Endodermal cell (in vitro differentiated cells): ENCODE measurements around the gene ZNF76. TPM values are rescaled to one million over a fixed set of nuclear protein-coding genes. Genes with fewer than 3 reads are reported as not detected.

Source experiments
- DNase-seq: peaks from one replicate; pipeline ENCODE4 v3.0.0-alpha.2; 2017
- H3K27ac ChIP-seq: 2 replicates; pipeline ENCODE4 v1.5.1; 2013; ENCODE audit warnings: mild to moderate bottlenecking, low read depth, low read length, moderate library complexity
- H3K27me3 ChIP-seq: 2 replicates; pipeline ENCODE4 v1.6.1; 2013; ENCODE audit warnings: mild to moderate bottlenecking, low read length, moderate library complexity; ENCODE audit not compliant: insufficient read depth, control insufficient read depth, poor library complexity, severe bottlenecking
- H3K36me3 ChIP-seq: 2 replicates; pipeline ENCODE4 v1.7.0; 2013; ENCODE audit warnings: mild to moderate bottlenecking, low read length, moderate library complexity; ENCODE audit not compliant: control insufficient read depth, insufficient read depth
- H3K4me1 ChIP-seq: one replicate; pipeline ENCODE4 v1.7.0; 2013; ENCODE audit warnings: low read length; ENCODE audit not compliant: control insufficient read depth, insufficient read depth
- H3K4me3 ChIP-seq: 2 replicates; pipeline ENCODE4 v1.5.1; 2013; ENCODE audit warnings: mild to moderate bottlenecking, low read length, moderate library complexity
- H3K9ac ChIP-seq: 2 replicates; pipeline ENCODE4 v1.6.1; 2013; ENCODE audit warnings: mild to moderate bottlenecking, low read length, moderate library complexity; ENCODE audit not compliant: poor library complexity, severe bottlenecking; ENCODE audit errors: extremely low read depth
- H3K9me3 ChIP-seq: 2 replicates; pipeline ENCODE4 v1.6.1; 2013; ENCODE audit warnings: mild to moderate bottlenecking, low read length, moderate library complexity; ENCODE audit not compliant: control insufficient read depth
- H3K27ac Mint-ChIP-seq: 2 replicates; pipeline ENCODE4 v1.8.0; 2020; ENCODE audit warnings: mixed read lengths
- H3K27me3 Mint-ChIP-seq: 2 replicates; pipeline ENCODE4 v1.8.0; 2021; ENCODE audit warnings: mild to moderate bottlenecking, mixed read lengths; ENCODE audit not compliant: insufficient read depth
- H3K36me3 Mint-ChIP-seq: 2 replicates; pipeline ENCODE4 v1.8.0; 2020; ENCODE audit warnings: low read depth, mixed read lengths
- H3K4me1 Mint-ChIP-seq: 2 replicates; pipeline ENCODE4 v1.8.0; 2020; ENCODE audit warnings: mixed read lengths
- H3K4me3 Mint-ChIP-seq: 2 replicates; pipeline ENCODE4 v1.8.0; 2020; ENCODE audit warnings: mild to moderate bottlenecking, moderate library complexity, mixed read lengths
- H3K9me3 Mint-ChIP-seq: 2 replicates; pipeline ENCODE4 v1.8.0; 2020; ENCODE audit warnings: mild to moderate bottlenecking, mixed read lengths
- WGBS, 2 experiments: methylation state at CpG; one replicate each; pipeline versions ENCODE4 v1.1.5 to v1.1.7; 2013; ENCODE audit warnings: missing lambda C conversion rate in 2 of 2, mixed read lengths in 1 of 2; ENCODE audit not compliant: insufficient coverage in 1 of 2, insufficient read length in 1 of 2; 5-methylcytosine and 5-hydroxymethylcytosine counted together
- total RNA-seq, 2 donors: library from RNA; stranded (reverse); fragmentation: NEBNext Ultra II Directional in 1 of 2; extraction: Animal tissue kit (Norgen Biotek cat#: 25700) in 1 of 2; gene quantifications; 2 replicates in 1 of 2; 3 replicates in 1 of 2; pipeline ENCODE4 v1.2.1, GENCODE V29; 2021
- TF ChIP-seq, protein P1 (sequence below): fragments of 200-600 bp; sonication (generic); conservative IDR thresholded peaks from 2 replicates; pipeline ENCODE4 v1.5.0; 2021; ENCODE audit warnings: antibody characterized with exemption, mild to moderate bottlenecking

ZNF76 gene
- total RNA-seq, 2 donors from 2014 or later: 39.0 to 42.9 TPM

DNA sequence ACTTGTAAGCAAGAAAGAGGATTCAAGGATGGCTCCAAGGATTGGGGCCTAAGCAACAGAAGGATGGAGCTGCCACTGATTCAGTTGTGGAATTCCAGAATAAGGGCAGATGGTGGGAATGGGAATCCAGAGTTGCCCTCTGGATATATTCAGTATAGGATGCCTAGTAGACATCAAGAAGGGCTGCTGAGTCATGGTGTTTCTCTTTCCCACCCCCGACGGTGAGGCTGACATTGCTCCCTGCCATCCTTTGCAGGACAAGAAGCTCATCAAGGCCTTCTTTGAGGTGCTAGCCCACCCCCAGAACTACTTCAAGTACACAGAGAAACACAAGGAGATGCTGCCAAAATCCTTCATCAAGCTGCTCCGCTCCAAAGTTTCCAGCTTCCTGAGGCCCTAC, 11.2 kb upstream of the ZNF76 start:
- H3K4me3 Mint-ChIP-seq: no peak overlapping the region
- no peaks in the 10 kb centered on the region for H3K9me3 Mint-ChIP-seq
- no peaks in the 10 kb centered on the region for H3K9me3 ChIP-seq
- no peak for DNase-seq
- H3K36me3 ChIP-seq: peaks cover 21% of the 10 kb centered on the region
- 65 to 100% methylated on average over 2 to 3 of the region's 3 CpGs for WGBS, 2 experiments
- TF ChIP-seq, protein P1, sequence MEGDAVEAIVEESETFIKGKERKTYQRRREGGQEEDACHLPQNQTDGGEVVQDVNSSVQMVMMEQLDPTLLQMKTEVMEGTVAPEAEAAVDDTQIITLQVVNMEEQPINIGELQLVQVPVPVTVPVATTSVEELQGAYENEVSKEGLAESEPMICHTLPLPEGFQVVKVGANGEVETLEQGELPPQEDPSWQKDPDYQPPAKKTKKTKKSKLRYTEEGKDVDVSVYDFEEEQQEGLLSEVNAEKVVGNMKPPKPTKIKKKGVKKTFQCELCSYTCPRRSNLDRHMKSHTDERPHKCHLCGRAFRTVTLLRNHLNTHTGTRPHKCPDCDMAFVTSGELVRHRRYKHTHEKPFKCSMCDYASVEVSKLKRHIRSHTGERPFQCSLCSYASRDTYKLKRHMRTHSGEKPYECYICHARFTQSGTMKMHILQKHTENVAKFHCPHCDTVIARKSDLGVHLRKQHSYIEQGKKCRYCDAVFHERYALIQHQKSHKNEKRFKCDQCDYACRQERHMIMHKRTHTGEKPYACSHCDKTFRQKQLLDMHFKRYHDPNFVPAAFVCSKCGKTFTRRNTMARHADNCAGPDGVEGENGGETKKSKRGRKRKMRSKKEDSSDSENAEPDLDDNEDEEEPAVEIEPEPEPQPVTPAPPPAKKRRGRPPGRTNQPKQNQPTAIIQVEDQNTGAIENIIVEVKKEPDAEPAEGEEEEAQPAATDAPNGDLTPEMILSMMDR: no peak
- no peak overlapping the region for H3K27ac ChIP-seq
- no peaks in the 10 kb centered on the region for H3K27me3 ChIP-seq
- H3K4me3 ChIP-seq: no peak overlapping the region
- H3K4me1 ChIP-seq: no peaks in the 10 kb centered on the region
- H3K4me1 Mint-ChIP-seq: peaks cover 13% of the 10 kb centered on the region
- no peak overlapping the region for H3K9ac ChIP-seq
- H3K27ac Mint-ChIP-seq: no peak overlapping the region
- H3K27me3 Mint-ChIP-seq: no peaks in the 10 kb centered on the region
- peaks cover 4% of the 10 kb centered on the region for H3K36me3 Mint-ChIP-seq

DNA sequence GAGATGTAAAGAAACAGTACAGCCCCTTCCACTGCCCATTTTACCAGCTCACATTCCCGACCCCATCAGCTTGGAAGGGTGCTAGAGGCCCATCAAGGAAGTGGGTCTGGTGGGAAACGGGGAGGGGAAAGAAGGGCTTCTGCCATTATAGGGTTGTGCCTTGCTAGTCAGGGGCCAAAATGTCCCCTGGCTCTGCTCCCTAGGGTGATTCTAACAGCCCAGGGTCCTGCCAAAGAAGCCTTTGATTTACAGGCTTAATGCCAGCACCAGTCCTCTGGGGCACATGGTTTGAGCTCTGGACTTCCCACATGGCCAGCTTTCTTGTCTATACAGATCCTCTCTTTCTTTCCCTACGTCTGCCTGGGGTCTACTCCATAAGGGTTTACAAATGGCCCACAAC, 10.6 kb upstream of the ZNF76 start:
- TF ChIP-seq, protein P1: no peak
- no peaks in the 10 kb centered on the region for H3K4me1 ChIP-seq
- H3K9me3 Mint-ChIP-seq: no peaks in the 10 kb centered on the region
- H3K9ac ChIP-seq: no peak overlapping the region
- no peaks in the 10 kb centered on the region for H3K27me3 ChIP-seq
- no peak overlapping the region for H3K27ac ChIP-seq
- H3K4me3 Mint-ChIP-seq: no peak overlapping the region
- no peak overlapping the region for H3K27ac Mint-ChIP-seq
- H3K4me1 Mint-ChIP-seq: peaks cover 13% of the 10 kb centered on the region
- 90 to 95% methylated on average over 2 to 3 of the region's 3 CpGs for WGBS, 2 experiments
- no peaks in the 10 kb centered on the region for H3K9me3 ChIP-seq
- no peak for DNase-seq
- H3K36me3 Mint-ChIP-seq: peaks cover 4% of the 10 kb centered on the region
- H3K27me3 Mint-ChIP-seq: no peaks in the 10 kb centered on the region
- no peak overlapping the region for H3K4me3 ChIP-seq
- H3K36me3 ChIP-seq: peaks cover 15% of the 10 kb centered on the region

DNA sequence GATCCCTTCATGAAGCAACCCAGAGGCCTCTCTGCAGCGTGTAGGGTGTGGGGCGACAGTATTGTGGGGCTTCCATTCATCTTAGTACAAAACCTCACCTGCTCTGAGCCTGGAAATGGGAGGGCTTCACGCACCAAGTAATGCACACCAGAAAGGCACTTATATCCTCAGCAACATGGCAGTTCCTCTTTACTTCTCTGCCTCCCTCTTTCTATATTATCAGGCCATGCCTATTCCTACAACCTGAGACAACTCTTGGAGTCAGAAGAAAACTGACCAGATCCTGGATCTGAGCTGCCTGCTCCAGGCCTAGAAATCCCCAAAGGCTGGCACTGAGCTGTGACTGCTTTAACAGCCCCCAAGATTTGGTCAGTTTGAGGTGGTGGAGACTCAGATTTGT, 7.6 kb upstream of the ZNF76 start:
- WGBS, 2 experiments: 95 to 96% methylated on average over 3 of the region's 3 CpGs
- Histone ChIP-seq H3K27ac (no peak overlapping the region), H3K27me3 (no peaks in the 10 kb centered on the region), H3K9ac (no peak overlapping the region), H3K9me3 (no peaks in the 10 kb centered on the region), H3K4me1 (no peaks in the 10 kb centered on the region), H3K36me3 (no peaks in the 10 kb centered on the region), H3K4me3 (no peak overlapping the region)
- Mint-ChIP-seq H3K27ac (no peak overlapping the region), H3K36me3 (peaks cover 1% of the 10 kb centered on the region), H3K4me1 (peaks cover 13% of the 10 kb centered on the region), H3K27me3 (no peaks in the 10 kb centered on the region), H3K9me3 (no peaks in the 10 kb centered on the region), H3K4me3 (no peak overlapping the region)
- DNase-seq: no peak
- TF ChIP-seq, protein P1: no peak
